AG08396 (cell line): ENCODE measurements around the gene ALK.

Source experiments
- DNase-seq: peaks from one replicate; pipeline ENCODE4 v3.0.0; 2012; ENCODE audit warnings: low spot score, mixed read lengths

The ALK gene

DNA sequence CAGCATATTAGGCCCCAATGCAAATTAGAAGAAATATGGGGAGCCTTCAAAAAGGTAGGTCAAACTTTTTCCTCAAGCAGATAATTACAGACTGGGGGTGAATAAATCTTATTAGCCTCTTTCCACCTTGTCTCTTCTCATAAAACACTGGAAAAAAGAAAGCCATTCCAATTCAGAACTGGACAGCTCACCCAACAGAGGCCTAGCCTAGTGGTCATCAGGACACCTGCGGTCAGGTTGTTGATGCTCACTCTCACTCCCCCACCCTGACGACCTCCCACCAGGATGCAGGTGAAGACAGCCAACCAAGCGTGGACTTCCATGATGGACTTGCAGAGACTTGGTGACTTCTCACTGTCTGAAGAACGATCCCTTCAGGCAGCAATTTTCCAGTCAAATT, 207.1 kb downstream of the ALK start:
- DNase-seq: no peak

DNA sequence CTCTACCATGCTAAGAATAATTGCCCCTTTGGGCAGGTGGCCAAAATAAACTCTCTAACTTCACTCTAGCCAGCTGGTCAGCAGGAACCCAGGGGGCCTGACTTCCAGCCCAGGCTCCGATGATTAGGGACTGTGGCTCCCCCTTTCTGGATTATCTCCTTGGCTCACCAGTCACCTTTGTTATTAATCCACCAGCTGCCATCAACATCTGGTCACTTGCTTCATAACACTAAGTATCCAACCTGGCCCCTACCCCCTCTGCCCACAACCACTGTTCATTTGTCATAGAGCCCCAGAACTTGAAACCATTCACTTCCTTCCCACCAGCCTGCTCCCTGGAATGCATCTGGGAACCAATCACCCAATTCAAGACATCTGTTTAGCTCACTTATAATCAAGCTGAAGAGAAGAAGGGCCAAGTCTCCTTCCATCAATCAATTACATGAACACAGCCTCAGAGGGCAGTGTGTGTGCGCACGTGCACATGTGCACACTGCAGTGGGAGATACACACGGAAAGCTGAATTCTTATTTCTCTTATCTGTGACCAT, 215.1 kb downstream of the ALK start:
- no peak for DNase-seq

GRCh38 chr2:29705616-29706015, 215.8 kb downstream of the ALK start:
- no peak for DNase-seq

- DNase-seq: no peak
These were observed 218.1 kb downstream of the ALK start for GRCh38 chr2:29703336-29703735.

- no peak for DNase-seq
These were observed 219.1 kb downstream of the ALK start for GRCh38 chr2:29702276-29702675.

DNA sequence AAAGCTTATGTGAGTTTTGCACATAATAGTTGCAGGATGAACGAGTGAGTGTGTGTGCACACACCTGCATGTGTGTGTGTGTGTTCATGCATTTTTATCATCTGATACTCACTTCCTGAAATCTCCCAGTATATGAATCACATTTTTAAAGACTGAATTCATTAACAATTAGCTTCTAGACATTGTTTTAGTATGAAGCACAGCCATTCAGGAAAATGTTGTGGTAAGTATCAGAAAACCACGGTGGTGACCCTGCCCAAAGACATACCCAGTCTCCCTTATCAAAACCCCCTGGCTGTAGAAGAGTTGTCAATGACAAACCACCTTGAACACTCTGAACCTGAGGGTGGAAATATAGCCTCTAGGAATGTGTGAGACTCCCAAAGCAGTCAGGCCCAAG, 220.8 kb downstream of the ALK start:
- peak; percentile 29 for DNase-seq

- no peak for DNase-seq
These were observed 222.3 kb downstream of the ALK start for GRCh38 chr2:29699045-29699444.

- no peak for DNase-seq
These were observed 223.2 kb downstream of the ALK start for GRCh38 chr2:29698216-29698615.

DNA sequence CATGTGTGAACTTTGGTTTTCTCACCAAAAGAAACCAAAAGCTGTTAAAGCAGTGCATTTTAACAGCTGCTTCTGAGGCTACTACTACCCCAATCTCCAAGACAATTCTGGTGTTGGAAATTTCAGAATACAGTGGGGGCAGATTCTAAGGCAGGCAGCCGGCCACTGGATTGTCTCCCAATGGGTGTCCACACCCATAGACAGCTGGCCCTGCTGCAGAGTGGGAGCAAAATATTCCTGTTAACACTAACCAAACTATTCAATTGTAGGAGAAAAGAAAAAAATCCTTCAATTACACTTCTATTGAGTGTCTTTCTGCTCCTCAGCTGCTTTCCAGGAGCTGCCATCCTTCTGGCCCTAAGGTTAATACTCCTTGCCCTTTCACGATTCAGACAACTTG, 223.7 kb downstream of the ALK start:
- DNase-seq: no peak

DNA sequence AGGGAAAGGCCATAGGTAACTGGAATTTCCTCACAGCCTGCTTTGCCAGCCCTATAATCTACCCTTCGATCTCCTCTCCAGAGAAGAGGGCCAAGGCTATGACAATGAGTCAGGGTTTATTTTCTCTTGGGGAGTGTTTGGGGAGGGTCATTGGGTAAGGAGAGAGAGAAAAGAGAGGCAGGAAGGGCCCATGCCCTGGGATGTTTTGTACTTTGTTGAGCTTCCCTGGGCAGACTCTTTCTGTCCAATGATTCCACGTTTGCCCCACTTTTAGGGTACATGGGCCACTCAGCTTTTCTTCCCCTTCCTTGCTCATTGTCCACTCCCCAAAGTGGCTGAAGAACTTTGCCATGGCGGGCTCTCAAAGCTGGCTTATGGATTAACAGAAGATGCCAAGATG, 224.2 kb downstream of the ALK start:
- no peak for DNase-seq

- DNase-seq: no peak
These were observed 226.6 kb downstream of the ALK start for GRCh38 chr2:29694741-29695140.

DNA sequence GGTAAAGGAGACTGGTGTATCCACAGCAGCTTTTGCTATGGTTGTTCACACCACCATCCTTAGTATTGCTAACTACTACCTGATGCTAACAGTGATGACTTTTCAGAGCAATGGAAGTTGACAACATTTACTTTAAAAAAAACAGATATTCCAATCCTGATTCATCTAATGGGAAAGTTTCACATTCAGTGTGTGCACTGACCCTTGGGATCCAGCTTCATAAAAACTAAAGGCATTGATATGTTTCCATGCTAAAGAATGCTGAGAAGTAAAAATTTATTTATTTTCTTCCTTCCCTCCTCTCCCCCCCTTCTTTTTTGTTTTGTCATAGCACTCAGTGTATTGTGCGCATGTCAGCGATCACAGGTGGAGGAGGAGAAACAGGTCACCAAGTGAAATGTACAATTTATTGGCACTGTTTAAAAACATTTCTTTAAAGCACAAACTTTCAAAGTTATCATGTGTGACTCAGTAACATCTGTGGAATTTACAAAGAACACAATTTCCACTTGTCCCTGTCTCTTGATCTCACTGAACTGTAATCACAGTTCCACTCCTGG, 229.9 kb downstream of the ALK start:
- no peak for DNase-seq

- no peak for DNase-seq
These were observed 231.7 kb downstream of the ALK start for GRCh38 chr2:29689666-29690065.

DNA sequence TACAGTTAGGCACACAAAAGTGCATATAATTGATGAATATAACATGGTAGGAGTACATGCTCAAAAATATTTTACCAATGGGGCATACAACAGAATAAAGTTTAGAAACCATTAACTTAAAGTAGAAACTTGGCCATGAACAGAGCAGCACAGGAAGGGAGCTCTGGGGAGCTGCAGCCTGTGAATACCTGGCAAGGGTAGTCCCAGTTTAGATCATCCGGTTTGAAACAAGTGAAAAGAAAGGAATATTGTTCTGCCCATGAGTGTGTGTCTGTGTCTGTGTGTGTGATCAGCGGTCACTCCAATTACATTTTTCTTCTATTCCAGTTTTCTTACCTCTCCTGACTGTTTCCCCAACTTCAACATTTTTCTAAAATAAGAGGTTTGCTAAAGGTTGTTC, 233.0 kb downstream of the ALK start:
- no peak for DNase-seq

DNA sequence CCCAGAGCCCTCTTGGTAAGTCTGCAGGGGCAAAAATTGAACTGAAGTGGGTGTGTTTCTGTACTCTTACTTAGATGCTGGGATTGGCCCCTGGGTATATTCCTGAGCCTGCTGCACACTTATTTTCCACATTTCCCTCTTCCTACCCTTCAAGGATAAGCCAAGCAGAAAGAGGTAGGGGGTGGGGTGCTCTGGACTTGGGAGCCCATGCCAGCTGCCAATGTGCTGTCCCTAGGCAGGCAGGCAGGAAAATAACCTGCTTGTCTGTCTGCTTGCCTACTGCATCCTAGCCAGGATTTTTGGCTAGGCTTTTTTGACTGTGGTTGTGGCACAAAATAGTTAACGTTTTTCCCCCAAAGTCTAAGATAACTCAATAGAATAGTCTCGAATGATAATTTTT, 234.3 kb downstream of the ALK start:
- DNase-seq: no peak

DNA sequence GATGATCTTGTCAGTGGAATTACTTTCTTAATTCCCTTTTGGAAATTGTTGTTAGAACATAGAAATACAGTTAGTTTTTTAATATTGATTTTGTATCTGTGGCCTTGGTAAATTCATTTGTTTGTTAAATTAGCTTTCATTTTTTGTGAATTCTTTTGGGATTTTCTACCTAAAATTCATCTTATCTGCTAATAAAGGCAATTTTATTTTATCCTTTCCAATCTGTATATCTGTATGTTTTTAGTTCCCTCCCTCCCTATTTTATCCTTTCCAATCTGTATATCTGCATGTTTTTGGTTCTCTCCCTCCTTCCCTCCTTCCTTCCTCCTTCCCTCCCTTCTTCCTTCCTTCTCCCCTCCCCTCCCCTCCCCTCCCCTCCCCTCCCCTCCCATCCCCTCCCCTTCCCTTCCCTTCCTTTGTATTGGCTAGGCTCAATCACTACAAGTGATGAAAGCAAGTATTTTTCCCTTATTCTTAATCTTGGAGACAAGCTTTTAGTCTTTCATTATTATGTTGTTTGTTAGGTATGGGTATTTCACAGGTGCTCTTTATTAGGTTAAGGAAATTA, 244.4 kb downstream of the ALK start:
- DNase-seq: no peak

GRCh38 chr2:29664578-29664977, 256.8 kb downstream of the ALK start:
- no peak for DNase-seq

GRCh38 chr2:29663268-29663667, 258.1 kb downstream of the ALK start:
- peak; percentile 13 for DNase-seq

DNA sequence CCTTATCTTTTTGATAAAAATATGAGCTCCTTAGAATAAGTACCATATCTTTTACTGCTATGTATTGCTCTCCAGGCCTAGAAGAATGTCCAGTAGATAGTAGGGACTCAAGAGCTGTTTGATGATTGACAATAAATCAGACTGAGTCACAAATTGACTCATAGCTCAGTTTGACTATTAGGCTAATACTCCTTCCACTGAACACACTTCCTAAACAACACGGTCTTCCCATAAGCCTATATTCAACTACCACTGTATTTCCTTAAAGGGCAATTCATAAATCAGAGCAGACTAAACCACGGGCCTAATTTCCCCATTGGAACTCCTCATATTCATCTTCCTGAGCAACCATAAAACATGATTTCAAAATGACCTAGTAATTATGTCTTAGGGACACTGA, 258.5 kb downstream of the ALK start:
- DNase-seq: no peak

- DNase-seq: no peak
These were observed 261.2 kb downstream of the ALK start for GRCh38 chr2:29660201-29660600.

- DNase-seq: no peak
These were observed 262.2 kb downstream of the ALK start for GRCh38 chr2:29659178-29659577.

DNA sequence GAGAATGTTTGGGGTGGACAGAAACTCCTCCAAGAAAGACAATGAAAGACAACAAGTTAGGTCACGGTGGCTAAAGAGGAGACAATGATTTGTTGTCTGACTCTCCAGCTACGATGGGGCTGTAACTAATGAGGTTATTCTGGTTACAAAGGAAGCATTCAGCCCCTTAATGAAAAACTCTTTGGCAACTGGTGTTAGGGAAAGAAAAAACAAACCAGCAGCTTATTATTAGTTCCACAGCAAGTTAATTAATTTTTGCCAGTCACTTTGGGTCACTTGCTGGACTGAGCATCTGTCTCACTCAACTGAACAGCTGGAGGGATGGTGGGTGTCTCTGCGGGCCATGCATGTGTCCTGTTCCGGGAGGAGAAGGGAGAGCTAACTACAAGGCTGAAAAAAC, 263.7 kb downstream of the ALK start:
- no peak for DNase-seq

DNA sequence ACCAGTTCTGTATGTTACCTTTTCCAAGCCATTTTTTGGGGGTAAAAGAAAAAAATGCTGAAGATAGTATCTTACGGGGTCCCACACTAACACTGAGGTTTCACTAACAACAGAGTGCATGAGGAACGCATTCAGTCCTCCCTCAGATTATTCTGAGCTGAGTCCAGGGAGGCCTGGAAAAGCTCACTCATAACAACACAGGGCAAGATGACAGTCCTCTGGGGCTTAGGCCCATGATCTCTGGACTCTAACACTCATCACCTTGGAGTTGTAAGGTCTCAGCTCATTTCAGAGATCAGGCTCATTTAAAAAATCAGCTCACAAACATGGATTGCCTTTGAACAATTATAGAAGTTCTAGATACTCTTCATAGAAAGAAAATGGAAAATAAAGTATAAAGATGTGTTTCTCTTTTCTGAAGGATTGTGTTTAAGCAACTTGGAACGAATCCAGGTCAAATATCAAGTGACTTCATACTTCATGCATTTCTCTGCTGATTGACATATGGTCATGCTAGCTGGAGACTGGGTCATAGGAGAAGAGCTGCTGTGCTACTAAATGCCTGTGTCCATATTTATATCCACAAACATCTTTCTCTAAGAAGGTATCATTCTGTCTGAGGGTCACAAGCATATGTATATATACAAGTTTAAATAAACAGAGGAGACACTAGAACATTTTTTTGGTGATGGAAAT, 265.8 kb downstream of the ALK start:
- DNase-seq: no peak

- DNase-seq: no peak
These were observed 270.7 kb downstream of the ALK start for GRCh38 chr2:29650631-29651097.
